DND-41 (cell line): ENCODE measurements around the gene TMEM238.

Experiments used
- ATAC-seq: fragments of 200-7000 bp; cut with Tn5 transposase; 3 replicates; pipeline ENCODE4 v1.9.1; 2021; ENCODE audit warnings: low read depth; ENCODE audit not compliant: insufficient read depth
- DNase-seq: peaks from one replicate; pipeline ENCODE4 v3.0.0-alpha.2; 2020
- H2AFZ ChIP-seq: 2 replicates; pipeline ENCODE4 v1.6.0; 2012; ENCODE audit warnings: low read depth, low read length
- H3K27ac ChIP-seq: 2 replicates; pipeline ENCODE4 v1.5.1; 2012; ENCODE audit warnings: low read length, inconsistent platforms
- H3K27me3 ChIP-seq: fragments of 200-600 bp; sonication (generic); 2 replicates; pipeline ENCODE4 v1.6.0; 2012; ENCODE audit warnings: low read length, mild to moderate bottlenecking, inconsistent platforms; ENCODE audit not compliant: insufficient read depth, poor library complexity
- H3K36me3 ChIP-seq: 2 replicates; pipeline ENCODE4 v1.5.1; 2012; ENCODE audit warnings: low read length, inconsistent platforms; ENCODE audit not compliant: insufficient read depth
- H3K4me1 ChIP-seq: 2 replicates; pipeline ENCODE4 v1.5.1; 2012; ENCODE audit warnings: mild to moderate bottlenecking, low read length; ENCODE audit not compliant: insufficient read depth
- H3K4me2 ChIP-seq: 2 replicates; pipeline ENCODE4 v1.6.0; 2012; ENCODE audit warnings: mild to moderate bottlenecking, moderate library complexity, low read length, inconsistent platforms; ENCODE audit not compliant: insufficient read depth
- H3K4me3 ChIP-seq, 2 experiments: fragments of 200-600 bp in 1 of 2; shearing (Covaris generic) in 1 of 2; 2 replicates each; pipeline ENCODE4 v1.5.1; 2012 to 2016; ENCODE audit warnings: inconsistent platforms in 2 of 2, low read length in 2 of 2, mild to moderate bottlenecking in 2 of 2, low read depth in 1 of 2, moderate library complexity in 1 of 2
- H3K79me2 ChIP-seq: 2 replicates; pipeline ENCODE4 v1.6.0; 2012; ENCODE audit warnings: low read length, inconsistent platforms; ENCODE audit not compliant: insufficient read depth
- H3K9ac ChIP-seq: 2 replicates; pipeline ENCODE4 v1.6.0; 2012; ENCODE audit warnings: low read depth, mild to moderate bottlenecking, inconsistent platforms, low read length, moderate library complexity
- H3K9me3 ChIP-seq: 2 replicates; pipeline ENCODE4 v1.5.1; 2012; ENCODE audit warnings: low read length, moderate library complexity, mild to moderate bottlenecking, inconsistent platforms; ENCODE audit not compliant: insufficient read depth, severe bottlenecking
- H4K20me1 ChIP-seq: 2 replicates; pipeline ENCODE4 v1.6.0; 2012; ENCODE audit warnings: low read length; ENCODE audit not compliant: insufficient read depth
- CTCF ChIP-seq: IDR thresholded peaks from 2 replicates; pipeline ENCODE4 v1.5.1; 2012; ENCODE audit warnings: borderline replicate concordance, low read length, moderate library complexity, mild to moderate bottlenecking; ENCODE audit not compliant: poor library complexity, severe bottlenecking; ENCODE audit errors: extremely low read depth
- EZH2 ChIP-seq: IDR thresholded peaks from 3 replicates; pipeline ENCODE4 v1.6.1; 2012; ENCODE audit warnings: borderline replicate concordance, low read depth, mild to moderate bottlenecking, moderate library complexity, low read length, inconsistent platforms; ENCODE audit not compliant: severe bottlenecking

TMEM238 gene

GRCh38 chr19:55373306-55373992 is 10.6 kb downstream of the TMEM238 start:
- Histone ChIP-seq H2AFZ (no peak overlapping the region), H3K4me2 (no peak overlapping the region), H3K9ac (no peak overlapping the region), H3K27ac (no peak overlapping the region), H3K36me3 (no peaks in the 10 kb centered on the region), H3K9me3 (no peaks in the 10 kb centered on the region), H4K20me1 (0 out of 2 replicates have a peak, but pooled peaks cover 2% of the 10 kb centered on the region), H3K27me3 (no peaks in the 10 kb centered on the region), H3K79me2 (no peaks in the 10 kb centered on the region), H3K4me1 (no peaks in the 10 kb centered on the region), H3K4me3 (no peak overlapping the region)
- TF ChIP-seq EZH2 (no peak), CTCF (no peak)
- DNase-seq (no peak), ATAC-seq (no peak)

GRCh38 chr19:55372316-55373081 is 11.6 kb downstream of the TMEM238 start:
- no peak overlapping the region for H3K27ac ChIP-seq
- H2AFZ ChIP-seq = no peak overlapping the region
- H3K4me3 ChIP-seq = no peak overlapping the region
- H4K20me1 ChIP-seq = 0 out of 2 replicates have a peak, but pooled peaks cover 2% of the 10 kb centered on the region
- H3K79me2 ChIP-seq = no peaks in the 10 kb centered on the region
- H3K4me1 ChIP-seq = no peaks in the 10 kb centered on the region
- H3K27me3 ChIP-seq = no peaks in the 10 kb centered on the region
- H3K9ac ChIP-seq = no peak overlapping the region
- DNase-seq (no peak), ATAC-seq (no peak)
- no peak overlapping the region for H3K4me2 ChIP-seq
- H3K36me3 ChIP-seq = no peaks in the 10 kb centered on the region
- no peaks in the 10 kb centered on the region for H3K9me3 ChIP-seq
- TF ChIP-seq CTCF (no peak), EZH2 (no peak)

- Histone ChIP-seq H4K20me1 (0 out of 2 replicates have a peak, but pooled peaks cover 2% of the 10 kb centered on the region), H3K4me2 (no peak within 1 kb of the TSS), H2AFZ (no peak within 1 kb of the TSS), H3K9me3 (no peaks in the 10 kb centered on the region), H3K9ac (no peak within 1 kb of the TSS), H3K27me3 (no peaks in the 10 kb centered on the region), H3K79me2 (no peaks in the 10 kb centered on the region), H3K4me1 (no peaks in the 10 kb centered on the region), H3K36me3 (no peaks in the 10 kb centered on the region), H3K4me3 (no peak within 1 kb of the TSS), H3K27ac (no peak within 1 kb of the TSS)
- ATAC-seq = no peak; the same call in 2 of the 3 replicates
- TF ChIP-seq CTCF = no peak
- no peak for TF ChIP-seq EZH2
- no peak for DNase-seq
Observed at GRCh38 chr19:55370305-55370988, 13.6 kb downstream of the TMEM238 start, which contains the start of gene IL11. Gene IL11 (minus strand): TSS chr19:55370463. CDS start chr19:55370310, 153 bp downstream.
